Karpas-422 (cell line): ENCODE measurements around the gene MYMX. TPM values are rescaled to one million over a fixed set of nuclear protein-coding genes. Genes with fewer than 3 reads are reported as not detected.

ENCODE experiments used
- DNase-seq: peaks from one replicate; pipeline ENCODE4 v3.0.0-alpha.2; 2015
- H2AFZ ChIP-seq: fragments of 200-600 bp; sonication (generic); 2 replicates; pipeline ENCODE4 v1.6.1; 2014; ENCODE audit warnings: antibody characterized with exemption, low read length, mixed read lengths
- H3K27ac ChIP-seq: fragments of 200-600 bp; sonication (generic); 2 replicates; pipeline ENCODE4 v1.5.1; 2014; ENCODE audit warnings: mild to moderate bottlenecking, low read length, moderate library complexity
- H3K27me3 ChIP-seq: fragments of 200-600 bp; sonication (generic); 2 replicates; pipeline ENCODE4 v1.6.1; 2014; ENCODE audit warnings: low read length, mixed read lengths
- H3K36me3 ChIP-seq: fragments of 200-600 bp; sonication (generic); 2 replicates; pipeline ENCODE4 v1.6.1; 2014; ENCODE audit warnings: low read length, mixed read lengths; ENCODE audit not compliant: insufficient read depth
- H3K4me1 ChIP-seq: fragments of 200-600 bp; sonication (generic); 2 replicates; pipeline ENCODE4 v1.6.1; 2014; ENCODE audit warnings: mild to moderate bottlenecking, low read length, mixed read lengths
- H3K4me2 ChIP-seq: fragments of 200-600 bp; sonication (generic); 2 replicates; pipeline ENCODE4 v1.6.1; 2014; ENCODE audit warnings: low read length, low read depth, mild to moderate bottlenecking; ENCODE audit not compliant: poor library complexity, severe bottlenecking
- H3K4me3 ChIP-seq: fragments of 200-600 bp; sonication (generic); 2 replicates; pipeline ENCODE4 v1.5.1; 2014; ENCODE audit warnings: mild to moderate bottlenecking, antibody characterized with exemption, low read length, mixed read lengths
- H3K79me2 ChIP-seq: fragments of 200-600 bp; sonication (generic); 2 replicates; pipeline ENCODE4 v1.6.1; 2014; ENCODE audit warnings: mild to moderate bottlenecking, low read length, mixed read lengths
- H3K9ac ChIP-seq: fragments of 200-600 bp; sonication (generic); 2 replicates; pipeline ENCODE4 v1.6.0; 2014; ENCODE audit warnings: low read length
- H3K9me2 ChIP-seq: fragments of 200-600 bp; sonication (generic), shearing (Covaris generic); replicated peaks from 2 replicates; pipeline ENCODE4 v1.6.0; 2014; ENCODE audit warnings: mild to moderate bottlenecking, low read length, moderate library complexity; ENCODE audit not compliant: insufficient read depth
- H3K9me3 ChIP-seq: fragments of 300-700, 200-600 bp; sonication (generic); 2 replicates; pipeline ENCODE4 v1.6.1; 2014; ENCODE audit warnings: low read length, mixed read lengths
- H4K20me1 ChIP-seq: fragments of 200-600 bp; sonication (generic); 2 replicates; pipeline ENCODE4 v1.6.1; 2014; ENCODE audit warnings: mild to moderate bottlenecking, antibody characterized with exemption, low read length, low read depth; ENCODE audit not compliant: insufficient read depth
- total RNA-seq: library from RNA; depleted of rRNA; stranded (reverse); fragments of >200 nt; shearing (Covaris generic); gene quantifications from 2 replicates; pipeline ENCODE4 v1.2.3, GENCODE V29; 2014; ENCODE audit warnings: low replicate concordance

The MYMX gene
- total RNA-seq, 1 experiment from 2014 or later: not detected

DNA sequence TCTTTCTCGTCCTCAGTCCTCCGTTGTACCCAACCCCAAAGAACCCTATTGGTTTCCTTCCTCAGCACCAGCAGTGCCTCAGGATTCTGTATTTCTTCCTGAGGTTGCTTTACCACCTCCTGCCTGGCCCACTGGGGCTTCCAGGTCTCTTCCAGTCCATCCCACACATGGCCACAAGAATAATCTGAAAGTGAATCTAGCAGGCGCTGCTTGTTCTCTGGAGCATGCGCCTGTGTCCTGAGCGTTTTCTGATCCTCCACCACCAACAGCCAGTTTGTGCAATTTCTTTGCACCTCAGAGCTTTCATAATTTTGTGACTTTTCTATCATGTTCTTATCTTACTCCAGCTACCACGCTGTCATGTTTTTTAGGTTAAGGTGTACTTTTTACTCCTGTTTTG, 18.5 kb downstream of the MYMX start:
- Histone ChIP-seq H3K4me2 (no peak overlapping the region), H3K27ac (no peak overlapping the region), H3K4me1 (peaks cover 16% of the 10 kb centered on the region), H3K36me3 (no peaks in the 10 kb centered on the region; the same call in 1 of the 2 replicates), H3K9me3 (no peaks in the 10 kb centered on the region), H3K9me2 (no peaks in the 10 kb centered on the region), H2AFZ (no peak overlapping the region), H3K4me3 (no peak overlapping the region), H3K79me2 (no peaks in the 10 kb centered on the region), H3K27me3 (no peaks in the 10 kb centered on the region), H4K20me1 (no peaks in the 10 kb centered on the region), H3K9ac (no peak overlapping the region)
- DNase-seq: no peak

DNA sequence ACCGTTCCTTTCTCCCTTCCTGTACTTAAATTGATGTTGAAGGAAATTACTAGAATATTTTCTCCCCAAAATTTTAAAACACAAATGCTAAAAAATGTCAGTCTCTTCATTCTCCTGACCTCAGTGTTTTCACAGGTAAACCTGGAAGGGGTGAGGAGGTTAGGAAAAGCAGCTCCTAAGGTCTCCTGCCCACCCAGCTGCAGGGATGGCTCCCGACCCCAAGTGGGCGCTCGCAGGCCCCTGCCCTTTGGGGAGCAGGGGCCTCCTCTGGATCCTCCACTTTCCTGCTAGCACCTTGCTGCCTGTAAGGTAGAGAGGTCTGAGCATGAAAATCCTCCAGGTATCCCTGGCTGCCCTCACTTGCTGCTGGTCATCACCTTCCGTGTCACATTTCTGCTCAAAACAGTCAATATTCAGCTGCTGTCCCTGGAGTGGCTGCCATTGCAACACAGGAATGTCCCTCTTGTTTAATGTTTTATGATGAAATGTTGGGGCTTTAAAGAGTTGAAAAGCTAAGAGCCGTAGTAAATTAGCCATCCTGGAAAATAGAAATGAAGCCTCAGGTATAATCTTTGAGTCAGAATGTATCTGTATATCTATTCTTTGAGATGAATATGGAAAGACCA, 19.3 kb downstream of the MYMX start:
- Histone ChIP-seq H3K4me1 (peaks cover 16% of the 10 kb centered on the region), H3K4me2 (no peak overlapping the region), H3K4me3 (no peak overlapping the region), H3K9me3 (no peaks in the 10 kb centered on the region), H2AFZ (no peak overlapping the region), H3K79me2 (no peaks in the 10 kb centered on the region), H3K9ac (no peak overlapping the region), H4K20me1 (no peaks in the 10 kb centered on the region), H3K9me2 (no peaks in the 10 kb centered on the region), H3K27ac (no peak overlapping the region), H3K27me3 (no peaks in the 10 kb centered on the region), H3K36me3 (no peaks in the 10 kb centered on the region; the same call in 1 of the 2 replicates)
- DNase-seq: no peak

DNA sequence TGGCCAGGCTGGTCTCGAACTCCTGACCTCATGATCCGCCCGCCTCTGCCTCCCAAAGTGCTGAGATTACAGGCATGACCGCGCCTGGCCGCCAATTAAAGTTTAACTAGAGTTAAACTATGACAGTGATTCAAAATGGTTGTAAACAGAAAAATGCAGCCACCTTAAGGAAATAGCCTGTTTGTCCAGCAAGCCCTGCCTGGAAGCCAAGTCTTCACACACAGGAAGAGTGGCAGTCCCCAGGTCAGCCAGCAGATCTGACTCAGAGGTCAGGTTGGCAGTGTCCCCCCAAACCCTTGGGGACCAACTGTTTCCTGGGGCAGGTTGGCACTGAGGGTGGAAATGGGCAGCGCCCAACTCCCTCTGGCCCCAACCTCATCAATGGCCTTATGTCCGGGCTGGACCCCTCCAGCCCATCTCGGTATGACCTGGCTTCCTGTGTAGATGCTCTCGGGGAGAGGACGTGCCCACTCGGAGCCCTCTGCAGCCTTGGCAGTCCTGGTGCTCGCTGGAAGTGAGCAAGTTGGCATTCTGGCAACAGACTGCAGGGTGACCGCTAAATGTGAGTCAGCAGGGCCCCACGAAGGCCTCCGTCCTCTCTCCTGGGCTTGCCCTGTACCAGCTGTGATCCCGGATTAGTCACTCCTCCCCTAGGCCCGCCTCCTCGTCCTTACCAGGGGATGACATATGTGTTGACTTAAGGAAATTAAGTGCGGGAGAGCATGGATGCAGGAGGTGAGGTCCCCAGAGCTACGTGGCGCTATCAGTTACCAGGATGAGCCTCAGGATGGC, 20.5 kb downstream of the MYMX start:
- Histone ChIP-seq H3K9me2 (no peaks in the 10 kb centered on the region), H3K27me3 (no peaks in the 10 kb centered on the region), H4K20me1 (no peaks in the 10 kb centered on the region), H3K27ac (no peak overlapping the region), H3K36me3 (no peaks in the 10 kb centered on the region; the same call in 1 of the 2 replicates), H3K4me3 (peak overlapping the region; percentile 66), H3K9me3 (no peaks in the 10 kb centered on the region), H3K4me2 (peak overlapping the region; percentile 79), H3K9ac (peak overlapping the region; percentile 72), H2AFZ (peak overlapping the region; percentile 85; the same call in 1 of the 2 replicates), H3K4me1 (peaks cover 16% of the 10 kb centered on the region), H3K79me2 (no peaks in the 10 kb centered on the region)
- peak; percentile 77 for DNase-seq

DNA sequence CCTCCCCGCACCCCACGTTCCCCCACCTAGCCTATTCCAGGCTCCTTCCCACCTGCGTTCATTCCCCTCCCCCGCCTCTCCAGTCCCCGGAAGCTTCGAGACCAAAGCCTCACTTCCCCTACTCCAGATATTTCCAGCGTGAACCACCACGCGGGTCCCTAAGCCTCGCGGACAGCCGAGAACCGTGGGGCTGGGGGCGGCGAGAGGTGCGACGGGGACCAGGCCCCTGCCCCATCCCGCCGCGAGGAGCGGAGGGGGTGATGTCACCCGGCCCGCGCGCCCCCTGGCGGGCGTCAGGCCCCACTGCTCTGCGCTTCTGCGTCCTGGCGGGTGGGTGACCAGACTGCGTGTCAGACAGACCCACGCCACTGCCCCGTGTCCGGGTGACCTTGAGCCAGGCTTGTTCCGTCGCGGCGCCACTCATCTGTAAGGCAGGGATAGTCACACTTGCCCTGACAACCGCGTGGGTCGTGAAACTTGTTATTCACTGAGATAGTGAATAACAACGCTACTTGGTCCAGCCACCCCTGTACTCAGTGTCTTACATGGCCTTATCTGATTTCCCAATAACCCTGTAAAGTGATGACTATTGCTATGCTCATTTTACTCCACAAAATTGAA, 21.2 kb downstream of the MYMX start:
- peak; percentile 89 for DNase-seq
- no peaks in the 10 kb centered on the region for H4K20me1 ChIP-seq
- no peak overlapping the region for H3K27ac ChIP-seq
- no peaks in the 10 kb centered on the region for H3K27me3 ChIP-seq
- peaks cover 16% of the 10 kb centered on the region for H3K4me1 ChIP-seq
- peak overlapping the region; percentile 72 for H3K9ac ChIP-seq
- H3K4me2 ChIP-seq: peak overlapping the region; percentile 79
- H3K4me3 ChIP-seq: peak overlapping the region; percentile 66
- no peaks in the 10 kb centered on the region for H3K79me2 ChIP-seq
- no peaks in the 10 kb centered on the region for H3K9me2 ChIP-seq
- H3K9me3 ChIP-seq: no peaks in the 10 kb centered on the region
- H2AFZ ChIP-seq: peak overlapping the region; percentile 85
- no peaks in the 10 kb centered on the region; the same call in 1 of the 2 replicates for H3K36me3 ChIP-seq

DNA sequence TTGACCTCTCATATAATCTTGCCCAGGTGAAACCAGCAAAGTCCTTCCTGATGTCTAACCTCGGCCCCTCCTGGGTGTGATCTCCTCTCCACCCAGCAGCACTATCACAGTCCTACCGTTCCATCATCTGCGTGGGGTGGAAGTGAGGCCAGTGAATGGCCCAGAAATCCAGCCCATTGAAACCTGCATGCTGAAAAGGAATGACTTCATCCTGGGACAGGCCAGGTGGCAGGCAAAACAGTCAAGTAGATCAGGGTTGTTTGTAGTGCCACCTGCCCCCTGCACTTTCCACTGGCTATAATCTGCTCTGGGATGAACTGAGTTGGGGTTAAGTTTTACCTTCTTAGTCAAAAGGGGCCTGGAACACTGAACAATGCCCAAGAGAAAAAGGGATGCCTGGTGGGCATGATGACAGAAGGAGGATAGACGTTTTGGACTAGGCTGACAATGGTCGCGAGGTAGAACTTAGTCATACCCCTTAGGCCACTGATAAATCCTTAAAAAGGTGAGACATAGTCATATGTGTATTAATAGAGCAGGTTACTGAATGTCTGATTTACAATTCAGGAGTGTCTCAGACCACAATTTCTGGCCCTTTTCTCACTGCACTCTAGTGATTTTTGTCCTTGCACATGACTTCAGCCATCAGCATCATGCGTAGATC, 22.1 kb downstream of the MYMX start:
- Histone ChIP-seq H2AFZ (no peak overlapping the region), H3K4me3 (no peak overlapping the region), H3K9ac (no peak overlapping the region), H3K79me2 (no peaks in the 10 kb centered on the region), H3K27ac (no peak overlapping the region), H3K9me2 (no peaks in the 10 kb centered on the region), H3K9me3 (no peaks in the 10 kb centered on the region), H3K4me1 (peaks cover 16% of the 10 kb centered on the region), H4K20me1 (no peaks in the 10 kb centered on the region), H3K4me2 (peak overlapping the region; percentile 79), H3K27me3 (no peaks in the 10 kb centered on the region), H3K36me3 (no peaks in the 10 kb centered on the region; the same call in 1 of the 2 replicates)
- no peak for DNase-seq

DNA sequence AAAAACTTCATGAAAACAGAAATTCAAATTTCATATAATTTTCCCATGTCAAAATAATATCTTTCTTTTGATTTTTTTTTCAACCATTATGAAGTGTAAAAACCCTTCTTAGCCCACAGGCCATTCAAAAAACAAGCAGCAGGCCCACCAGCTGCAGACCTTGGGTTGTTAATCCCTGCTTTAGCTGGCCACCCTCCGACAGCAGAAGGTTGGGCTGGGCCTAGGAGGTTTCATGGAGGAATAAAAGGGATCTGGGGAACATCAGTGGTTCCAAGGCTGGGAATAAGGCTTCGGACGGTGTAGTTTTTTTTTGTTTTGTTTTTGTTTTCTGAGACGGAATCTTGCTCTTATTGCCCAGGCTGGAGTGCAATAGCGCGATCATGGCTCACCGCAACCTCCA, 26.6 kb downstream of the MYMX start:
- H3K4me1 ChIP-seq: peaks cover 15% of the 10 kb centered on the region
- H3K4me2 ChIP-seq: no peak overlapping the region
- no peaks in the 10 kb centered on the region for H3K9me3 ChIP-seq
- no peaks in the 10 kb centered on the region for H3K9me2 ChIP-seq
- H3K36me3 ChIP-seq: peaks cover 12% of the 10 kb centered on the region
- H2AFZ ChIP-seq: no peak overlapping the region
- H3K9ac ChIP-seq: no peak overlapping the region
- peaks cover 14% of the 10 kb centered on the region for H4K20me1 ChIP-seq
- peaks cover 15% of the 10 kb centered on the region for H3K79me2 ChIP-seq
- no peaks in the 10 kb centered on the region for H3K27me3 ChIP-seq
- H3K27ac ChIP-seq: no peak overlapping the region
- no peak overlapping the region for H3K4me3 ChIP-seq
- DNase-seq: no peak

DNA sequence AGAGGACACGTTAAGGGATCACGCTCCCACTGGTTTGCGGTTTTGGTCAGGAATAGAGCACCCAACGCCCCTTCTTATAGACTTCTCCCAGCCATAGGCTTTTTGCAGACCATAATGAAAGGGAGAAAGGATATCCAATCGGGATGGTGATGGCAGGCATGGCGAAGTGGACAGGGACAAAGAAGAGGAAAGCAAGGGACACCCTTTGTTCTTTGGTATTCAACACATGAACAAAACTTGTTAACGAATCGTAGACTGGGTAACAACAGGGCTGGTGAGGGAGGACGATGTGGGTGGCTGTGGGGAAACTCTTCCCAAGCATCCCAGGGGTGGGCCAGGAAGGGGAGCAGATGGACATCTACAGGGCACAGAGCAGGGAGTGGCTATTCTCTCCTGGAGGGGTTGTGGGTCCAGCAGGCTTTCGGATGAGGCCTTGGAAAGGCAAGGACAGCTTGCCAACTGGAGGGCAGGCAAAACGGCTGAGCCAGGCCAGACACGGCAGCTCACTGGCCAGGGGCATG, 28.7 kb downstream of the MYMX start:
- H3K79me2 ChIP-seq: peaks cover 36% of the 10 kb centered on the region
- DNase-seq: no peak
- H2AFZ ChIP-seq: peak overlapping the region; percentile 72; the same call in 1 of the 2 replicates
- H3K9ac ChIP-seq: peak overlapping the region; percentile 97
- peak overlapping the region; percentile 95 for H3K4me3 ChIP-seq
- H3K9me2 ChIP-seq: no peaks in the 10 kb centered on the region
- H3K36me3 ChIP-seq: peaks cover 33% of the 10 kb centered on the region
- H3K27me3 ChIP-seq: no peaks in the 10 kb centered on the region
- H3K4me1 ChIP-seq: peaks cover 31% of the 10 kb centered on the region
- H3K27ac ChIP-seq: no peak overlapping the region
- H3K9me3 ChIP-seq: no peaks in the 10 kb centered on the region
- peaks cover 35% of the 10 kb centered on the region for H4K20me1 ChIP-seq
- H3K4me2 ChIP-seq: peak overlapping the region; percentile 86
